ENCODE measurements around the gene DSP. TPM values are rescaled to one million over a fixed set of nuclear protein-coding genes. Genes with fewer than 3 reads are reported as not detected.

Gene DSP
- total and polyA plus RNA-seq, 2 of the 13 experiments (the other 11 are each of a cell fraction or from before 2014, with no cell fraction given), result 89.8 to 117 TPM

GRCh38 chr6:7542874-7543624 lies 1.6 kb downstream of the DSP start (continued):
- TF ChIP-seq AGO1 (IDR thresholded peaks at IDR 0.05; ENCODE audit: low read depth, low read length, poor library complexity, severe bottlenecking) (peak; percentile 23), ZSCAN30 (CRISPR knock-in tag; IDR thresholded peaks at IDR 0.05) (no peak), RBM39 (IDR thresholded peaks at IDR 0.05; ENCODE audit: low read depth, low read length, poor library complexity, severe bottlenecking) (peak; percentile 74), JUN (CRISPR knock-in tag; IDR thresholded peaks at IDR 0.05) (no peak), BCL6 (CRISPR knock-in tag; IDR thresholded peaks at IDR 0.05) (peak; percentile 87), ZNF207 (IDR thresholded peaks at IDR 0.05; ENCODE audit: borderline replicate concordance) (no peak), KLF11 (CRISPR knock-in tag; IDR thresholded peaks at IDR 0.05) (peak; percentile 88), ZNF34 (CRISPR knock-in tag; IDR thresholded peaks at IDR 0.05; ENCODE audit: borderline replicate concordance) (no peak), EZH2 (conservative IDR thresholded peaks at IDR 0.05; ENCODE audit: low read depth, low read length) (no peak), REXO4 (CRISPR knock-in tag; IDR thresholded peaks at IDR 0.05; ENCODE audit: borderline replicate concordance) (no peak), ZNF7 (CRISPR knock-in tag; IDR thresholded peaks at IDR 0.05) (no peak), SRY (CRISPR knock-in tag; IDR thresholded peaks at IDR 0.05) (no peak), POLR2A (IDR thresholded peaks at IDR 0.05; ENCODE audit: insufficient read depth in 1 of 2, low read depth in 2 of 2, low read length in 2 of 2) (peak; percentile 67 to 72; a peak in 3 of 4 replicates), ZNF354B (CRISPR knock-in tag; IDR thresholded peaks at IDR 0.05) (no peak), ZMAT3 (CRISPR knock-in tag; conservative IDR thresholded peaks at IDR 0.05) (peak; percentile 67; the same call in 1 of the 2 replicates), ZFAT (CRISPR knock-in tag; conservative IDR thresholded peaks at IDR 0.05) (peak; percentile 72; the same call in 1 of the 2 replicates), FOXM1 (CRISPR knock-in tag; IDR thresholded peaks at IDR 0.05) (no peak), ATM (IDR thresholded peaks at IDR 0.05; ENCODE audit: borderline replicate concordance) (no peak), ZBTB21 (CRISPR knock-in tag; IDR thresholded peaks at IDR 0.05) (no peak), ZC3H13 (CRISPR knock-in tag; IDR thresholded peaks at IDR 0.05) (peak; percentile 96), ZNF260 (CRISPR knock-in tag; IDR thresholded peaks at IDR 0.05; ENCODE audit: borderline replicate concordance, low read depth) (no peak), SP5 (CRISPR knock-in tag; IDR thresholded peaks at IDR 0.05; ENCODE audit: borderline replicate concordance, low read depth) (peak; percentile 96), LCORL (IDR thresholded peaks at IDR 0.05) (0 out of 2 replicates have a peak, but pooled peaks have one; percentile 36), LCORL (CRISPR knock-in tag; IDR thresholded peaks at IDR 0.05) (peak; percentile 96), ZBTB7A (CRISPR knock-in tag; IDR thresholded peaks at IDR 0.05) (peak; percentile 53; the same call in 1 of the 2 replicates), HMGA1 (CRISPR knock-in tag; conservative IDR thresholded peaks at IDR 0.05) (no peak), ZNF446 (CRISPR knock-in tag; IDR thresholded peaks at IDR 0.05) (no peak), KMT2A (CRISPR knock-in tag; IDR thresholded peaks at IDR 0.05) (peak; percentile 86), ZFP36L2 (CRISPR knock-in tag; IDR thresholded peaks at IDR 0.05) (no peak), ZBTB7B (CRISPR knock-in tag; IDR thresholded peaks at IDR 0.05) (peak; percentile 86), AHR (CRISPR knock-in tag; IDR thresholded peaks at IDR 0.05) (0 out of 2 replicates have a peak, but pooled peaks have one; percentile 26)
- TF ChIP-seq, protein P1, sequence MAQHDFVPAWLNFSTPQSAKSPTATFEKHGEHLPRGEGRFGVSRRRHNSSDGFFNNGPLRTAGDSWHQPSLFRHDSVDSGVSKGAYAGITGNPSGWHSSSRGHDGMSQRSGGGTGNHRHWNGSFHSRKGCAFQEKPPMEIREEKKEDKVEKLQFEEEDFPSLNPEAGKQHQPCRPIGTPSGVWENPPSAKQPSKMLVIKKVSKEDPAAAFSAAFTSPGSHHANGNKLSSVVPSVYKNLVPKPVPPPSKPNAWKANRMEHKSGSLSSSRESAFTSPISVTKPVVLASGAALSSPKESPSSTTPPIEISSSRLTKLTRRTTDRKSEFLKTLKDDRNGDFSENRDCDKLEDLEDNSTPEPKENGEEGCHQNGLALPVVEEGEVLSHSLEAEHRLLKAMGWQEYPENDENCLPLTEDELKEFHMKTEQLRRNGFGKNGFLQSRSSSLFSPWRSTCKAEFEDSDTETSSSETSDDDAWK (CRISPR knock-in tag; IDR thresholded peaks at IDR 0.05), result no peak
- TF ChIP-seq, protein P2, sequence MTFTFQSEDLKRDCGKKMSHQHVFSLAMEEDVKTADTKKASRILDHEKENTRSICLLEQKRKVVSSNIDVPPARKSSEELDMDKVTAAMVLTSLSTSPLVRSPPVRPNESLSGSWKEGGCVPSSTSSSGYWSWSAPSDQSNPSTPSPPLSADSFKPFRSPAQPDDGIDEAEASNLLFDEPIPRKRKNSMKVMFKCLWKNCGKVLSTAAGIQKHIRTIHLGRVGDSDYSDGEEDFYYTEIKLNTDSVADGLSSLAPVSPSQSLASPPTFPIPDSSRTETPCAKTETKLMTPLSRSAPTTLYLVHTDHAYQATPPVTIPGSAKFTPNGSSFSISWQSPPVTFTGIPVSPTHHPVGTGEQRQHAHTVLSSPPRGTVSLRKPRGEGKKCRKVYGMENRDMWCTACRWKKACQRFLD (CRISPR knock-in tag; IDR thresholded peaks at IDR 0.05; ENCODE audit: borderline replicate concordance), result peak; percentile 66; the same call in 1 of the 2 replicates
